PC-3 (cell line): ENCODE data around the gene LRRN4CL.

Source experiments
- CTCF ChIP-seq: fragments of 300-600 bp; sonication (generic); conservative IDR thresholded peaks from 2 replicates; pipeline ENCODE4 v1.5.1; 2017; ENCODE audit warnings: antibody characterized with exemption, low read depth, mild to moderate bottlenecking, low read length
- EZH2 ChIP-seq: fragments of 300-600 bp; sonication (generic); IDR thresholded peaks from one replicate; pipeline ENCODE4 v1.6.1; 2017; ENCODE audit warnings: antibody characterized with exemption, mild to moderate bottlenecking, low read length; ENCODE audit not compliant: unreplicated experiment

- TF ChIP-seq CTCF (no peak), EZH2 (no peak)
These were observed 17.5 kb downstream of the LRRN4CL start, which contains the start of the genes LBHD1 and UQCC3 for GRCh38 chr11:62671608-62672389.
